T1000 (cell line): ENCODE results near the gene ZNF513.
"Not testable (repeated sequence)": the region's sequence is repeated elsewhere in the genome, so short reads cannot be mapped to it uniquely, and the experiment has no call there.

Experiments
- DNase-seq: peaks from one replicate; lab custom pipeline; 2025; ENCODE audit warnings: mixed read lengths; lab: John Stamatoyannopoulos, UW

The ZNF513 gene

GRCh38 chr2:27356056-27356381 is 24.5 kb downstream of the ZNF513 start:
- peak; percentile 5 for DNase-seq

DNA sequence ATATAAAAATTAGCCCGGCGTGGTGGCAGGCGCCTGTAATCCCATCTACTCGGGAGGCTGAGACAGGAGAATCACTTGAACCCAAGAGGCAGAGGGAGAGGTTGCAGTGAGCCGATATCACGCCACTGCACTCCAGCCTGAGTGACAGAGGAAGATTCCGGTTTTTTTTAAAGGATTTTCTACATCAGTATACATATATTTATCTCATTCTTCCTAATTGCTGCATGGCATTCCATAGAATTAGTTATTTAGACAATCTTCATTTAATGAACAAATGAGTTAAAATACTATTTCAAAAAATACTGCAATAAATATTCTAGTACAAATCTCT is 26.0 kb downstream of the ZNF513 start:
- no peak for DNase-seq

DNA sequence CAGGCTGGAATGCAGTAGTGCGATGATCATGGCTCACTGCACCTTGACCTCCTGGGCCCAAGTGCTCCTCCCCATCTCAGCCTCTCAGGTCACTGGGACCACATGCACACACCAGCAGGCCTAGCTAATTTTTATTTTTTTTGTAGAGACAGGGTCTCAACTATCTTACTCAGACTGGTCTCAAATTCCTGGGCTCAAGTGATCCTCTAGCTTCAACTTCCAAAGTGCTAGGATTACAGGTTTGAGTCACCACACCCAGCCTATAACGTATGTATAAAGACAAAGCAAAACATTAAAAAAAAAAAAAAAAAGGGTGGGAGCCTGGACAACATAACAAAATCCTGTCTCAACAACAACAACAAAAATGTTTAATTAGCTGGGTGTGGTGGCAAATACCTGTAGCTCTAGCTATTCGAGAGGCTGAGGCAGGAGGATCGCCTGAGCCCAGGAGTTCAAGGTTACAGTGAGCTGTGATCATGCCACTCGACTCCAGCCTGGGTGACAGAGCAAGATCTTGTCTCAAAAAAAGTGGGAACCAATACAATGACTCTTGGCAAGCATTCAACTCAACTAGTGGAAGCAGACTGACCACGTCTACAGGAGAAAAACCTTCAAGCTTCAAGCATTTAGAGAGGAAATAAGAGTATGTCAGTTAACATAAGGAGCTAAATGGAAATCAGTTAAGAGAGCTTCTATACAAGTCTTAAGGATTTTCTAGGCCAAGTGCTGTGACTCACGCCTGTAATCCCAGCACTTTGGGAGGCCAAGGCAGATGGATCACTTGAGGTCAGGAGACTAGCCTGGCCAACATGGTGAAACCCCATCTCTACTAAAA is 26.6 kb downstream of the ZNF513 start:
- no peak for DNase-seq

GRCh38 chr2:27353386-27353761 is 27.2 kb downstream of the ZNF513 start:
- DNase-seq = not testable (repeated sequence)

DNA sequence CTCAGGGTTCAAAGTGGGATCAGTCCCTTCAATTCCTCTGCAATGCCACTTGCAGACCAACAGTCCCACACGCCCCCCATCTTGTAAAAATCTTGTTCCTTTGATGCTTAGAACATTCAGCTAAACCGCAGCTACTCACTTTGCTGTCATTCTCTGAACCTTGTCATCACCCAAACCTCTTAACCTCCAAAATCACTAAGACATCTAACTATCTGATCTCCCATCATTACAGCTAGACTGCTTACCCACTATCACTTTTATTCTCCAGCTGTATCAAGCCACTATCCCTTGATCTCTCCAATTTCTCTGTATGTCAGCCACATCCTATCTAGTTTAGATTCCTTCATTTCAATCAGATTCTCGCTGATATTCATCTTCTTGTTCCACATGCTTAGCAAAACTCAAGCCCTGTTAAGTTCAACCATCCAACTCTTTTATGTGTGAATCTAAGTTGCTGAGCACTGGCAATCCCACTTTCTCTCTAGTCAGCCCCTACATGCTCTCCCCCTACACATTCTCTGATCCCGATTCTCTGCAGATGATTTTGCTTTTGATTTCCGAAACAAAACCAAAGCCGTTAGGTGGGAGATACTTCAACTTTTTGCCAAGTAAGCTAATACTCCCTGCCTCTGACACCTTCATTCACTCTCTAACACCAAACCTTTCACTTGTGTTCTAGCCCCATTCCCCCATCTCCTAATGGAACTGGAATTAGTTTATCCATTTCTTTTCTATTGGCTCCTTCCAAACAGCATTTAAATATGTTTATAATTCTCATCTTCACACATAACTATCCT is 28.5 kb downstream of the ZNF513 start:
- no peak for DNase-seq

- no peak for DNase-seq
Observed at GRCh38 chr2:27350106-27350693, 30.3 kb downstream of the ZNF513 start.

- no peak for DNase-seq
Observed at GRCh38 chr2:27347641-27348040, 32.9 kb downstream of the ZNF513 start.

GRCh38 chr2:27336173-27336572 is 44.4 kb downstream of the ZNF513 start:
- DNase-seq = no peak

GRCh38 chr2:27335311-27335710 is 45.2 kb downstream of the ZNF513 start:
- no peak for DNase-seq
